ENCODE results near the gene IRF5. TPM values are rescaled to one million over a fixed set of nuclear protein-coding genes. Genes with fewer than 3 reads are reported as not detected.

IRF5 gene
- total RNA-seq, 2 donors from 2014 or later, result 26.5 to 43.4 TPM

DNA sequence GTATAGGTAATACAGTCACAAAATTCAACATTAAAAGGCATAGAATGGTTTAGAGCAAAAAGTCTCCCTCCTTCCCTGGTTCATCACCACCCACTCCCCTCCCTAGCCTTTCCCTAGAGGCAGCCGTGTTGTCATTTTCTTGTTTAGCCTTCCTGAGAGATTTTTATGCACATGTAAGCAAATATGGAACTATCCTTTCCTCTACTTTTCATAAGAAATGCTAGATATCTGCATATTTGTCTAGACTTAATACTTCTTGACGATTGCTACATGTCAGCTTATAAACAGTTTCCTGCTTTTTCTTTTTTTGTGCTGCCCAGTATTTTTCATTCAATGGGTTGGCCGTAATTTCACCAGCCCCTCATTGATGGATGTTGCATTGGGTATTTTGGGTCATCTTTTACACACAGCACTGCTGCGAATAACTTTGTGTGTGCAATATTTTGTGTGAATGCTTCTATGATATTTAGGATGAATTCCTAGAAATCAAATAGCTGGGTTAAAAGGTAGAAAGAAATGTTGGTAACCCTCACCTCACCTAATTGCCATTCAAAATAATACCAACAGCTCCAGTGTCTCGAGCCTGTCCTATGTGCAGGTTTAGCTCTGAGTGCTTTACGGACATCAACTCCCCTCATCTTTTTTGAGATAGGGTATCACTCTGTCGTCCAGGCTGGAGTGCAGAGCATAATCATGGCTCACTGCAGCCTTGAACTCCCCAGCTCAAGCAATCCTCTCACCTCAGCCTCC is 6.9 kb downstream of the IRF5 start:
- Mint-ChIP-seq H3K9me3 (no peaks in the 10 kb centered on the region), H3K36me3 (no peaks in the 10 kb centered on the region), H3K27ac (no peak overlapping the region), H3K4me1 (ENCODE audit: low read depth in 2 of 2) (peaks cover 18 to 25% of the 10 kb centered on the region in 2 donors), H3K4me3 (no peak overlapping the region), H3K27me3 (no peaks in the 10 kb centered on the region)
- no peak for ATAC-seq
- DNase-seq (ENCODE audit: low spot score), result no peak

DNA sequence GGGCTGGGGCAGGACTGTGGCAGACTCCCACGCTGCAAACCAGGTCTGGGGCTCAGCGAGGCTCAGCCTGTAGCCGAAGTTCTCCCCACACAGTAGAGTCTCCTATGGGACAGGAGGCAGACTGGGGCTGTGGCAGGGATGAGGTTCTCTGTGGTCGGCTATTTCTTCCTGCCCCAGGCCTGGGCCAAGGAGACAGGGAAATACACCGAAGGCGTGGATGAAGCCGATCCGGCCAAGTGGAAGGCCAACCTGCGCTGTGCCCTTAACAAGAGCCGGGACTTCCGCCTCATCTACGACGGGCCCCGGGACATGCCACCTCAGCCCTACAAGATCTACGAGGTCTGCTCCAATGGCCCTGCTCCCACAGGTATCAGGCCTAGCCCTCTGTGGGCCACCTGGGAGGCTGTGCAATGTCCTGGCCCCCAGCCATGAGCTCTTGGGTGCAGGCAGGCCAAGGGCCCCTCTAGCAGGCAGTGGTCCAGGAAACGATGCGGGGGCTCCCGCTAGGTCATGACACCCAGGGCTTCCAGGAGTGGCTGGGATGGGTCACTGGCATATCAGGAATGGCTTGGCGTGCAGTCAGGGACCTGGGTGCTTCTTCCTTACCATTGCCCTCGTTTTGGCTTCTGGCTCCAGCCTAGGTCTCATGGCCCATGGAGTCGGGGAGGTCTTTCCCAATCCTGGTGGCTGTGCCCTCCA is 8.1 kb downstream of the IRF5 start:
- Mint-ChIP-seq H3K4me1 (ENCODE audit: low read depth in 2 of 2) (peaks cover 7 to 14% of the 10 kb centered on the region in 2 donors), H3K4me3 (no peak overlapping the region), H3K36me3 (no peaks in the 10 kb centered on the region), H3K9me3 (no peaks in the 10 kb centered on the region), H3K27me3 (no peaks in the 10 kb centered on the region), H3K27ac (no peak overlapping the region)
- no peak for DNase-seq (ENCODE audit: low spot score)
- ATAC-seq, result no peak

DNA sequence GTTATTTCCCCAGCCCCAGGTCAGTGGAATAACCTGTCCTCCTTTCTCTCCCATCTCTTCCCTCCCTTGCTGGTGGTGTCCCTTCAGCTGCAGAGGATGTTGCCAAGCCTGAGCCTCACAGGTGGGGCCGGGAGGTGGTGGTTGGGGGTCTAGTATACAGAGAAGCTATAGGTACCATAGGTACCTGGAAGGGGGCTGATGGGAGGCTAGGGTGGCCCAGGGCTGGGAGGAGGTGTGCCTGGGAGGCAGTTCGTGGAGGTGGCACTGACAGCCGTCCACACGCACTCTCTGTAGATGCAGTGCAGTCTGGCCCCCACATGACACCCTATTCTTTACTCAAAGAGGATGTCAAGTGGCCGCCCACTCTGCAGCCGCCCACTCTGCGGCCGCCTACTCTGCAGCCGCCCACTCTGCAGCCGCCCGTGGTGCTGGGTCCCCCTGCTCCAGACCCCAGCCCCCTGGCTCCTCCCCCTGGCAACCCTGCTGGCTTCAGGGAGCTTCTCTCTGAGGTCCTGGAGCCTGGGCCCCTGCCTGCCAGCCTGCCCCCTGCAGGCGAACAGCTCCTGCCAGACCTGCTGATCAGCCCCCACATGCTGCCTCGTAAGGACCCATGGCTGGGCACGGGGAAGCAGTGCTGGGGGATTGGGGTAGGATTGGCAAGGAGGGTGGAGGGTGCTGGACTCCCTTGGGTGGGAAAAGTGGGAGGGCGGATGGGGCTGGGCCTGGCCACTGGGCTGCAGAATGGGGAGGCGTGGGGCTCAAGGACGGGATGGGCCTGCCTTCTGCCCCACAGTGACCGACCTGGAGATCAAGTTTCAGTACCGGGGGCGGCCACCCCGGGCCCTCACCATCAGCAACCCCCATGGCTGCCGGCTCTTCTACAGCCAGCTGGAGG is 9.5 kb downstream of the IRF5 start:
- DNase-seq (ENCODE audit: low spot score) (no peak), ATAC-seq (peak in 1 of 2 donors; percentile 3)
- no peaks in the 10 kb centered on the region for H3K36me3 Mint-ChIP-seq
- no peaks in the 10 kb centered on the region for H3K27me3 Mint-ChIP-seq
- H3K4me3 Mint-ChIP-seq, result no peak overlapping the region
- H3K9me3 Mint-ChIP-seq, result no peaks in the 10 kb centered on the region
- peaks cover 6 to 8% of the 10 kb centered on the region in 2 donors for H3K4me1 Mint-ChIP-seq (ENCODE audit: low read depth in 2 of 2)
- H3K27ac Mint-ChIP-seq, result no peak overlapping the region

DNA sequence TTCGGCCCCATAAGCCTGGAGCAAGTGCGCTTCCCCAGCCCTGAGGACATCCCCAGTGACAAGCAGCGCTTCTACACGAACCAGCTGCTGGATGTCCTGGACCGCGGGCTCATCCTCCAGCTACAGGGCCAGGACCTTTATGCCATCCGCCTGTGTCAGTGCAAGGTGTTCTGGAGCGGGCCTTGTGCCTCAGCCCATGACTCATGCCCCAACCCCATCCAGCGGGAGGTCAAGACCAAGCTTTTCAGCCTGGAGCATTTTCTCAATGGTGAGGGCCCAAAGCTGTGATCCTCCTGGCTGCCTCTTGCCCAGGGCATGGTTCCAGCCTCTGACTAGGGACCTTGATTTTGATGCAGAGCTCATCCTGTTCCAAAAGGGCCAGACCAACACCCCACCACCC is 10.1 kb downstream of the IRF5 start:
- Mint-ChIP-seq H3K4me1 (ENCODE audit: low read depth in 2 of 2) (peaks cover 6 to 8% of the 10 kb centered on the region in 2 donors), H3K9me3 (no peaks in the 10 kb centered on the region), H3K36me3 (no peaks in the 10 kb centered on the region), H3K27me3 (no peaks in the 10 kb centered on the region), H3K27ac (peak overlapping the region in 1 of 2 donors; percentile 65), H3K4me3 (no peak overlapping the region)
- ATAC-seq, result no peak
- DNase-seq (ENCODE audit: low spot score), result no peak

DNA sequence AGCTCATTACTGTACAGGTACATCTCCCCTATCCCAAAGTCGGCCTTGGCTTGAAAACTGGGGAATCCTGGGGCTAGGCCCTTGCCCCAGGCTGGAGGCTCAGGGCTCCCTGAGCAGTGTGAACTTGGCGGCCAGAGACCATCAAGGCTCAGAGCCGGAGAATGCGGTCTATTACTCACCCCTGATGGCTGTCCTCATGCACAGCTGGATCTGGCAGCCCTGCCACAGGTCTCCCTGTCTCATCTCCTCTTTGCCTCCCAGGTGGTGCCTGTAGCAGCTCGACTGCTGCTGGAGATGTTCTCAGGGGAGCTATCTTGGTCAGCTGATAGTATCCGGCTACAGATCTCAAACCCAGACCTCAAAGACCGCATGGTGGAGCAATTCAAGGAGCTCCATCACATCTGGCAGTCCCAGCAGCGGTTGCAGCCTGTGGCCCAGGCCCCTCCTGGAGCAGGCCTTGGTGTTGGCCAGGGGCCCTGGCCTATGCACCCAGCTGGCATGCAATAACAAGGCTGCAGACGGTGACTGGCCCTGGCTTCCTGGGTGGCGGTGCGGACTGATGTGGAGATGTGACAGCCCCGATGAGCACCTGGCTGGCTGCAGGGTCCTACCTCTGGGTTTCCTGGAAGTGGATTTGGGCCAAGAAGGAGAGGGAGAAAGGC is 10.7 kb downstream of the IRF5 start:
- Mint-ChIP-seq H3K27me3 (no peaks in the 10 kb centered on the region), H3K4me3 (no peak overlapping the region), H3K36me3 (peaks cover 5% of the 10 kb centered on the region), H3K4me1 (ENCODE audit: low read depth in 2 of 2) (peaks cover 6 to 8% of the 10 kb centered on the region in 2 donors), H3K9me3 (no peaks in the 10 kb centered on the region), H3K27ac (peak overlapping the region in 1 of 2 donors; percentile 65)
- DNase-seq (ENCODE audit: low spot score) (no peak), ATAC-seq (peak in 1 of 2 donors; percentile 37)

DNA sequence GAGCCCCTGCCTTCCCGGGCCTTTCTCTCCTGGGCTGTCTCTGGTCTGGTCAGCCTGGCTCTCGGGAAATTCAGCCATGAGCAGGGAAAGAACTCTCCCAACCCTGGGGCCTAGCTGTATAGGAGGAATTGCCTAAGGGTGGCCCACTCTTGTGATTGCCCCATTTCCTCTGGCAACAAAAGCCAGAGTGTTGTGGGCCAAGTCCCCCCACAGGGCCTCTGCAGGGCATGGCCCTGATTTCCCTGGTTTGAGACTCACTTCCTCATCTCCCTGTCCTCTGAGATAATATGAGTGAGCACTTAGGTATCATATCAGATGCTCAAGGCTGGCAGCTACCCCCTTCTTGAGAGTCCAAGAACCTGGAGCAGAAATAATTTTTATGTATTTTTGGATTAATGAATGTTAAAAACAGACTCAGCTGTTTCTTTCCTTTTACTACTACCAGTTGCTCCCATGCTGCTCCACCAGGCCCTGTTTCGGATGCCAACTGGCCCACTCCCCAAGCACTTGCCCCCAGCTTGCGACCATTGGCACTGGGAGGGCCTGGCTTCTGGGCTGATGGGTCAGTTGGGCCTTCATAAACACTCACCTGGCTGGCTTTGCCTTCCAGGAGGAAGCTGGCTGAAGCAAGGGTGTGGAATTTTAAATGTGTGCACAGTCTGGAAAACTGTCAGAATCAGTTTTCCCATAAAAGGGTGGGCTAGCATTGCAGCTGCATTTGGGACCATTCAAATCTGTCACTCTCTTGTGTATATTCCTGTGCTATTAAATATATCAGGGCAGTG is 11.4 kb downstream of the IRF5 start:
- Mint-ChIP-seq H3K4me3 (no peak overlapping the region), H3K4me1 (ENCODE audit: low read depth in 2 of 2) (peaks cover 6 to 8% of the 10 kb centered on the region in 2 donors), H3K9me3 (no peaks in the 10 kb centered on the region), H3K36me3 (peaks cover 6% of the 10 kb centered on the region), H3K27ac (no peak overlapping the region), H3K27me3 (no peaks in the 10 kb centered on the region)
- DNase-seq (ENCODE audit: low spot score), result no peak
- peak in 1 of 2 donors; percentile 50 for ATAC-seq

DNA sequence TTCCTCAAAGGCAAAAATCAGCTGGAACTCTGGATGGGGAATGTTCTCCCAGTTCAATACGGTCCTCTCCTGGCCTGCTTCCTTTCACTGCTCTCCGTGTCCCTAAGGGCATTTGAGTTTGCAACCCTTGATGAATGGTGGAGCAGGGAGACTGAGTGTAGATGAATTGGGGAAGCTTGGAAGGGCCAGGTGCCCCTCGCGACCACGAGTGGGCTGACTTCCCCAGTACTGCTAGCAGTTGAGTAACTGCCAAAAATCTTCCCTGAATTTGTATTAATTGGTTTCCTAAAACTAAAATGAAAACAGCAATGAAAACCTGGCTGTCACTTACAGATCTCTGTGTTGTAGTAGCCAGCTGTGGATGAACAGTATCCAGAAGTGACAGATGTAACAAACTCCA is 13.6 kb downstream of the IRF5 start:
- no peak overlapping the region for H3K4me3 Mint-ChIP-seq
- no peak for ATAC-seq
- H3K36me3 Mint-ChIP-seq, result peaks cover 6% of the 10 kb centered on the region
- H3K27me3 Mint-ChIP-seq, result no peaks in the 10 kb centered on the region
- DNase-seq (ENCODE audit: low spot score), result no peak
- H3K4me1 Mint-ChIP-seq (ENCODE audit: low read depth in 2 of 2), result peaks cover 6 to 8% of the 10 kb centered on the region in 2 donors
- H3K27ac Mint-ChIP-seq, result peak overlapping the region in 1 of 2 donors; percentile 50
- no peaks in the 10 kb centered on the region for H3K9me3 Mint-ChIP-seq

DNA sequence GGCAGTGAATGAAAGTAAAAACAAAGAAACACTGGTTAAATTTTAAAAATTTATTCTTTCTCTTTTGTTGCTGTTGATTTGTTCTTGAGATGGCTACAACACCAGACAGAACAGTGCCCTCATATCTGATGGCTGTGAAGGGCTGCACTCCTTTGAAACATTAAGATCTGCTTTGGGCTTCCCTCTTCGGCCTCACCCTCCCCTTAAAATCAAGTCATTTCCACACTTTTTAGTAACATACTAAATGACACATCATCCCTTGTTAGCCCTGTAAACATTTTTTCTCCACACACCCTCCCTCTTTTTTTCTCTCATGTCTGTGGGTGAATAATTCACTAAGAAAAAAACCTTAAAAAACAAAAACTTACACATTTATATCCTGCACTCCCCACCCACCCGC is 16.4 kb downstream of the IRF5 start:
- no peak for ATAC-seq
- H3K27ac Mint-ChIP-seq, result no peak overlapping the region
- H3K4me1 Mint-ChIP-seq (ENCODE audit: low read depth in 2 of 2), result peaks cover 0 to 8% of the 10 kb centered on the region in 2 donors
- peaks cover 6% of the 10 kb centered on the region for H3K36me3 Mint-ChIP-seq
- H3K27me3 Mint-ChIP-seq, result no peaks in the 10 kb centered on the region
- H3K4me3 Mint-ChIP-seq, result no peak overlapping the region
- H3K9me3 Mint-ChIP-seq, result no peaks in the 10 kb centered on the region
- DNase-seq (ENCODE audit: low spot score), result no peak

DNA sequence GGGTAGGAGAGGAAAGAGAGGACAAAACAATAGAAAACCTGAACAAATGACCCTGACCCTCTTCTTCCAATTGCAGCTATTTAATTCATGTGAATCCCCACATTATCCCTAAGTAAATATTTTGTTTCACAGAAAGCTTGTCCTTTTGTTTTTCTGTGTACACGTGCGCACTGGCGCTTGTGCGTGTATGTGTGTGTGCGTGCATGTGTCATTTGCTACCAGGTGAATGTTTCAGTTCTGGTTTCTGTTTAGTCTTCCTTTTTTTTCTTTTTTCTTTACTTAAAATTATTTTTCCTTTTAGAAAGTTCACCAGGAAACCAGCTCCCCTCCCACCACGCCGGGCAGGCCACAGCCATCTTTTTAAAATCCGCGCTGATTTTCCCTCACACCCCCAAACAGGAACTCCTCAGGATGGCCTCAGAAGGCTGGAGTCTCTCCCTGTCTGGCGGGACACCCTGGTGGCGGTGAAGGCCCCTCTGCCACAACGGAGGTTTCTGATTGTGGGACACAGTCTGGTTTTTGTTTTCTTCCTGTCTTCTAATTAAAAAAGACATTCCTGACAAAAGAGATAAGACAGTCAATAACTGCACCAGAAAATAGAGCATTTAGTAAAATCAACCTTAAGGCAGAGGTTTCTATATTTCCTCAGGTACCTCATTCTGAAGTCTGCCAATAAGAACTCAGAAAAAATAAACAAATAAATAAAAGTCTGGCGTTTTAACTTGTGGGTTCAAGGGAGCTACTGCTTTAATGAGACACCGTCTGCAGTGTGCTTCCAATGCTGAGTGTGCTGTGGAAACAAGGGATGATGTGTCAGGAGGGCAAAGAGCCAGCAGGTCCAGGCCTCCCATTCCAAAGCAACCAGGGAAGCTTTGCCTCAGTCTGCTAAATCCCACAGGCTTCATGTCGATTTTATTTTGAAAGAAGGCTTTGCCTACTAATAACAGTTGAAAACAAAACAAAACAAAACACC is 17.4 kb downstream of the IRF5 start:
- Mint-ChIP-seq H3K27ac (no peak overlapping the region), H3K4me3 (no peak overlapping the region), H3K4me1 (ENCODE audit: low read depth in 2 of 2) (peaks cover 0 to 8% of the 10 kb centered on the region in 2 donors), H3K27me3 (no peaks in the 10 kb centered on the region), H3K9me3 (no peaks in the 10 kb centered on the region), H3K36me3 (peaks cover 6% of the 10 kb centered on the region)
- ATAC-seq, result no peak
- no peak for DNase-seq (ENCODE audit: low spot score)

DNA sequence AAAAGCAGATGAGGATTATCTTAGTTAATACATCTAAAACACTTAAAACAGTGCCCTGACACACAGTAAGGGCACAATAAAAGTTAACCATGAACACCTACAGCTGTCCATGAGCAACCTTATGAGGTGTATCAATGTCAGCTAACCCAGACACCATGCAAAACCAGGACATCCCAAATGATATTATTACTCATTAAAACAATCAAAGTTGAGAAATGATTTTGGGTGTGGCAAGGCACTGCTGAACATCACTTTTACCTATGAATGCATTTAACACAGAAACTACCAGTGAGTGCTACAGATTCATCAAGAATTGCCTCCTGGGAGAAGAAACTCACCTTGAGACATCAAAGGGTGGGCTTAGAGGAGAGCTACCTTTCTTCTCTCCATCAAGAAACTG is 18.3 kb downstream of the IRF5 start:
- DNase-seq (ENCODE audit: low spot score) (no peak), ATAC-seq (no peak)
- H3K4me1 Mint-ChIP-seq (ENCODE audit: low read depth in 2 of 2), result peaks cover 0 to 6% of the 10 kb centered on the region in 2 donors
- H3K9me3 Mint-ChIP-seq, result no peaks in the 10 kb centered on the region
- peaks cover 6% of the 10 kb centered on the region for H3K36me3 Mint-ChIP-seq
- no peak overlapping the region for H3K27ac Mint-ChIP-seq
- H3K27me3 Mint-ChIP-seq, result no peaks in the 10 kb centered on the region
- no peak overlapping the region for H3K4me3 Mint-ChIP-seq

DNA sequence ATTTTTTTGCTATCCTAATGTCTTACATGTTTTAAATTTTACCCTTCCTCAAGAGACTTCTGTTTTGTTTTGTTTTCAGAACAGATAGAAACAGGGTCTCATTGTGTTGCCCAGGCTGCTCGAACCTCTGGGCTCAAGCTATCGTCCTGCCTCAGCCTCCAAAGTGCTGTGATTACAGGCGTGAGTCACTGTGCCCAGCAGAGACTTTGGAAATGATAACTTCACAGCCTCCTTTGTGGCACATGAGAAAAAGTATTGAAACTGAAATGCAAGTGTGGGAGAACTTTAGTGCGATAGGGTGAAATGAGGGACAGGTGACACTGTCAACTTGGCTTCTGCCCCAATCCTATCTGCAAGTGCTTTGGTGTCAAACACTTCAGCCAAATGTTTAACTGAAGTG is 21.6 kb downstream of the IRF5 start:
- Mint-ChIP-seq H3K4me1 (ENCODE audit: low read depth in 2 of 2) (peaks cover 15 to 16% of the 10 kb centered on the region in 2 donors), H3K27me3 (no peaks in the 10 kb centered on the region), H3K4me3 (no peak overlapping the region), H3K36me3 (peaks cover 14% of the 10 kb centered on the region), H3K9me3 (no peaks in the 10 kb centered on the region), H3K27ac (no peak overlapping the region)
- ATAC-seq, result no peak
- no peak for DNase-seq (ENCODE audit: low spot score)

All from natural killer cell treated with Interleukin-12 subunit alpha and Interleukin-12 subunit beta and Interleukin-15 and Interleukin-18, amount 100 ng/mL, for 72 hours (primary cell).